ENCODE data around the gene LYSMD3.

LYSMD3 gene

GRCh38 chr5:90479611-90480385, 49.6 kb downstream of the LYSMD3 start:
- Histone ChIP-seq H3K9me3 (ENCODE audit: control insufficient read depth, insufficient read depth, low read length) (no peaks in the 10 kb centered on the region), H4K20me1 (ENCODE audit: control insufficient read depth, insufficient read depth, low read depth, low read length) (no peaks in the 10 kb centered on the region), H3K36me3 (ENCODE audit: control insufficient read depth, low read length) (peaks cover 37% of the 10 kb centered on the region), H3K4me2 (ENCODE audit: low read length) (no peak overlapping the region), H3K27me3 (ENCODE audit: control insufficient read depth, low read length) (no peaks in the 10 kb centered on the region), H3K27ac (ENCODE audit: low read depth, low read length) (no peak overlapping the region), H3K4me1 (ENCODE audit: control insufficient read depth, low read length) (peaks cover 17% of the 10 kb centered on the region), H3K79me2 (ENCODE audit: control insufficient read depth, low read length) (peaks cover 58% of the 10 kb centered on the region), H3K9me2 (replicated peaks; ENCODE audit: control insufficient read depth, low read length) (no peaks in the 10 kb centered on the region), H3K4me3 (ENCODE audit: low read length) (no peak overlapping the region), H3F3A (ENCODE audit: control insufficient read depth, insufficient read depth) (no peaks in the 10 kb centered on the region)
- no peak for TF ChIP-seq EZH2phosphoT487 (IDR thresholded peaks at IDR 0.05; ENCODE audit: borderline replicate concordance, low read length)
- no peak for TF ChIP-seq CTCF (IDR thresholded peaks at IDR 0.05; ENCODE audit: low read depth, low read length, poor library complexity, severe bottlenecking)

- Histone ChIP-seq H3F3A (ENCODE audit: control insufficient read depth, insufficient read depth) (no peaks in the 10 kb centered on the region), H4K20me1 (ENCODE audit: control insufficient read depth, insufficient read depth, low read depth, low read length) (no peaks in the 10 kb centered on the region), H3K9me2 (replicated peaks; ENCODE audit: control insufficient read depth, low read length) (no peaks in the 10 kb centered on the region), H3K27ac (ENCODE audit: low read depth, low read length) (no peak overlapping the region), H3K4me3 (ENCODE audit: low read length) (no peak overlapping the region), H3K79me2 (ENCODE audit: control insufficient read depth, low read length) (peaks cover 75% of the 10 kb centered on the region), H3K4me2 (ENCODE audit: low read length) (no peak overlapping the region), H3K9me3 (ENCODE audit: control insufficient read depth, insufficient read depth, low read length) (no peaks in the 10 kb centered on the region), H3K27me3 (ENCODE audit: control insufficient read depth, low read length) (no peaks in the 10 kb centered on the region), H3K4me1 (ENCODE audit: control insufficient read depth, low read length) (peaks cover 22% of the 10 kb centered on the region), H3K36me3 (ENCODE audit: control insufficient read depth, low read length) (peaks cover 36% of the 10 kb centered on the region)
- no peak for TF ChIP-seq EZH2phosphoT487 (IDR thresholded peaks at IDR 0.05; ENCODE audit: borderline replicate concordance, low read length)
- TF ChIP-seq CTCF (IDR thresholded peaks at IDR 0.05; ENCODE audit: low read depth, low read length, poor library complexity, severe bottlenecking), result no peak
Measured at GRCh38 chr5:90477621-90478215, 51.7 kb downstream of the LYSMD3 start.

- peaks cover 26% of the 10 kb centered on the region for H3K4me1 ChIP-seq (ENCODE audit: control insufficient read depth, low read length)
- no peaks in the 10 kb centered on the region for H3K9me2 ChIP-seq (replicated peaks; ENCODE audit: control insufficient read depth, low read length)
- no peaks in the 10 kb centered on the region for H4K20me1 ChIP-seq (ENCODE audit: control insufficient read depth, insufficient read depth, low read depth, low read length)
- H3K9me3 ChIP-seq (ENCODE audit: control insufficient read depth, insufficient read depth, low read length), result no peaks in the 10 kb centered on the region
- H3K27ac ChIP-seq (ENCODE audit: low read depth, low read length), result no peak overlapping the region
- H3K27me3 ChIP-seq (ENCODE audit: control insufficient read depth, low read length), result no peaks in the 10 kb centered on the region
- no peaks in the 10 kb centered on the region for H3F3A ChIP-seq (ENCODE audit: control insufficient read depth, insufficient read depth)
- no peak overlapping the region for H3K4me3 ChIP-seq (ENCODE audit: low read length)
- TF ChIP-seq EZH2phosphoT487 (IDR thresholded peaks at IDR 0.05; ENCODE audit: borderline replicate concordance, low read length), result no peak
- TF ChIP-seq CTCF (IDR thresholded peaks at IDR 0.05; ENCODE audit: low read depth, low read length, poor library complexity, severe bottlenecking), result no peak
- H3K4me2 ChIP-seq (ENCODE audit: low read length), result 0 out of 2 replicates have a peak overlapping the region, but pooled peaks have one; percentile 98
- peaks cover 36% of the 10 kb centered on the region for H3K36me3 ChIP-seq (ENCODE audit: control insufficient read depth, low read length)
- H3K79me2 ChIP-seq (ENCODE audit: control insufficient read depth, low read length), result peaks cover 82% of the 10 kb centered on the region
Measured at GRCh38 chr5:90477073-90477472, 52.3 kb downstream of the LYSMD3 start.

Data from DOHH2 (cell line).